PFSK-1 (cell line): ENCODE data around the gene CCDC47.
A peak's percentile ranks its signal among the peaks of the same experiment; 100 is the strongest.

ENCODE experiments used
- FOXP2 ChIP-seq: optimal IDR thresholded peaks from 2 replicates; pipeline ENCODE3; 2011; ENCODE audit warnings: borderline replicate concordance, control low read depth, inconsistent platforms; ENCODE audit not compliant: insufficient read depth; ENCODE audit errors: extremely low read length, extremely low read depth
- POLR2AphosphoS5 ChIP-seq: IDR thresholded peaks from 2 replicates; pipeline ENCODE4 v1.6.1; 2012; ENCODE audit warnings: low read depth, mild to moderate bottlenecking, control low read depth, low read length, moderate library complexity
- SIN3A ChIP-seq: IDR thresholded peaks from 2 replicates; pipeline ENCODE4 v1.6.1; 2012; ENCODE audit warnings: mild to moderate bottlenecking, low read length, moderate library complexity, borderline replicate concordance; ENCODE audit not compliant: insufficient read depth
- TAF1 ChIP-seq: IDR thresholded peaks from 2 replicates; pipeline ENCODE4 v1.6.1; 2012; ENCODE audit warnings: low read length, control low read depth, borderline replicate concordance; ENCODE audit not compliant: insufficient read depth
- TF ChIP-seq, protein P1 (sequence below), 2 experiments: IDR thresholded peaks; 2 replicates each; pipeline versions ENCODE4 v1.6.1 to v1.8.0; 2011 to 2012; ENCODE audit warnings: low read depth in 2 of 2, low read length in 2 of 2, control low read depth in 1 of 2, inconsistent platforms in 1 of 2, mild to moderate bottlenecking in 1 of 2, moderate library complexity in 1 of 2; ENCODE audit not compliant: insufficient read depth in 1 of 2

The CCDC47 gene

DNA sequence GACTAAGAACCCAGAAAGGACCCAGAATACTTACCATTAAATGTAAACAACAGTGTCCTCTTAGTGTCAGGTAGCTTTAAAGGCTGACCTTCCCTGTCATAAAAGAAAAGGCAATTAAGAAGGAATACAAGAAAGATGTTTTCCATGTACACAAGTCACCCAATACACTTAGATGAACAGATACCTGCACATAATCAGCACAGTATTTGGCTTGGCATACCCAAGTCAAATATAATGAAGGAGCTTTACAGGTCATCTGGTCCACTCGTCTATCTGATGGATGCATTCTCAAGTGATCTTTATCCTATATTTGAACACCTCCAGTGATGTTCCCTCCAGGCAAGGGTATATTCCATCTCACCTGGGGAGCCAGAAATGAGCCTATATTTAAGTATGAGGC lies 20.7 kb downstream of the CCDC47 start:
- TF ChIP-seq FOXP2 (no peak), SIN3A (no peak), POLR2AphosphoS5 (no peak), TAF1 (no peak)
- TF ChIP-seq, protein P1, sequence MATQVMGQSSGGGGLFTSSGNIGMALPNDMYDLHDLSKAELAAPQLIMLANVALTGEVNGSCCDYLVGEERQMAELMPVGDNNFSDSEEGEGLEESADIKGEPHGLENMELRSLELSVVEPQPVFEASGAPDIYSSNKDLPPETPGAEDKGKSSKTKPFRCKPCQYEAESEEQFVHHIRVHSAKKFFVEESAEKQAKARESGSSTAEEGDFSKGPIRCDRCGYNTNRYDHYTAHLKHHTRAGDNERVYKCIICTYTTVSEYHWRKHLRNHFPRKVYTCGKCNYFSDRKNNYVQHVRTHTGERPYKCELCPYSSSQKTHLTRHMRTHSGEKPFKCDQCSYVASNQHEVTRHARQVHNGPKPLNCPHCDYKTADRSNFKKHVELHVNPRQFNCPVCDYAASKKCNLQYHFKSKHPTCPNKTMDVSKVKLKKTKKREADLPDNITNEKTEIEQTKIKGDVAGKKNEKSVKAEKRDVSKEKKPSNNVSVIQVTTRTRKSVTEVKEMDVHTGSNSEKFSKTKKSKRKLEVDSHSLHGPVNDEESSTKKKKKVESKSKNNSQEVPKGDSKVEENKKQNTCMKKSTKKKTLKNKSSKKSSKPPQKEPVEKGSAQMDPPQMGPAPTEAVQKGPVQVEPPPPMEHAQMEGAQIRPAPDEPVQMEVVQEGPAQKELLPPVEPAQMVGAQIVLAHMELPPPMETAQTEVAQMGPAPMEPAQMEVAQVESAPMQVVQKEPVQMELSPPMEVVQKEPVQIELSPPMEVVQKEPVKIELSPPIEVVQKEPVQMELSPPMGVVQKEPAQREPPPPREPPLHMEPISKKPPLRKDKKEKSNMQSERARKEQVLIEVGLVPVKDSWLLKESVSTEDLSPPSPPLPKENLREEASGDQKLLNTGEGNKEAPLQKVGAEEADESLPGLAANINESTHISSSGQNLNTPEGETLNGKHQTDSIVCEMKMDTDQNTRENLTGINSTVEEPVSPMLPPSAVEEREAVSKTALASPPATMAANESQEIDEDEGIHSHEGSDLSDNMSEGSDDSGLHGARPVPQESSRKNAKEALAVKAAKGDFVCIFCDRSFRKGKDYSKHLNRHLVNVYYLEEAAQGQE (IDR thresholded peaks at IDR 0.05; ENCODE audit: insufficient read depth in 1 of 2, low read depth in 2 of 2, low read length in 2 of 2) = no peak

DNA sequence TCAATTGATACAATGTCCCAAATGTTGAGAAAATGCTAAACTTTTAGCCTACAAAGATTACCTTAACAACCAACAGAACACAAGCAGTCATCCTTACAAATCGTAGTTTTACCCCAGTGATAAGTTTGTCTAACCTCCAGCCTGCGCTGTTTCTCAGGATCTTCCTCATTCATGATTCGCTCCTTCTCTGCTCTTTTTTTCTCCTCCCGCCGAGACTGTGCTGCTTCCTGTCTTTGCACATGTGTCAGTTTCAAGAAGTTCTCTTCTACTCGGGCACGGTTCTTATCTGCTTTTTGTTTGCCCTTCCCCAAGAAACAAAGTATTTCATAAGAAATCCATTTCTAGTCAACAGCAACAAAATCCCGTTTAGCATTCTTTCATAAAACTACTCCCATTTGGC lies 21.6 kb downstream of the CCDC47 start:
- TF ChIP-seq TAF1 = no peak
- no peak for TF ChIP-seq POLR2AphosphoS5
- TF ChIP-seq, protein P1 (IDR thresholded peaks at IDR 0.05; ENCODE audit: insufficient read depth in 1 of 2, low read depth in 2 of 2, low read length in 2 of 2) = no peak
- TF ChIP-seq FOXP2 = no peak
- no peak for TF ChIP-seq SIN3A

DNA sequence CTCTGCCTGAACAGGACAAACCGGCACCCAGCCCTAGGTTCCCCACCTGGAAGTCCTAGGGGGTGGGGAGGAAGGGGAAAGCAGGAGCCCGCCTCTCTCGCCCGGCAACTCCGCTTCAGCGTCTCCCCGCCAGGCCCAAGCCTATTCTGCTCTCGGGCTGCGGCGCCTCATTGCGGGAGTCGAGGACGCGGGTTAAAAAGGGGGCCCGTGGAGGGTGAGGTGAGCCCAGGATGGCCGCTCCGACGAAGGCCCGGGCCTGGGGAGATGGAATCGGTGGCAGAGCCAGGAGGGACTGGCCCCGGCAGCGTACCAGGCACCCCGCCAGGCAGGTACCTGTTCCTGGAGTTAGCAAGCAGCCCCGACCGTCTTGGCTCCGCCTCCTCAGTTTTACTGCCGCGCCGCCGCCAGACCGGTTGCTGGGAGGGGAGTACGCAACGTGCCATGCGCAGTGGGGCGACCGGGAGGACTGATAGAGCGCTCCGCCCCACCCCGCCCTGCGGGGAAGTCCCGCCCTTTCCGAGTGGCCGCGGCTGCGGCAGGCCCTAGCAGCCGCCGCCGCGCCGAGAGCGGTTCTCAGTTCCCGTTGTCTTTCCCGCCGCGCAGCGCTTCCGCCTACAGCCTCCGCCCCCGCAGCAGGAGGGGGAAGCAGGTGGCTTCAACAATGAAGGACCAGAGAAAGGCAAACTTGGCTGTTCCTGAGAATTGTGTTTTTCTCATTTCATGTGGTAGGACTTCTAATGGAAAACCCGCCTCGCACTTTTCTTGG lies 31.8 kb downstream of the CCDC47 start, which contains the start of gene STRADA:
Gene STRADA, minus strand, starts transcription at position 392 of the 766 bp plus-strand sequence. CDS start 13,430 bp downstream, outside the sequence.
- TF ChIP-seq POLR2AphosphoS5 (peak; percentile 97), TAF1 (peak; percentile 81; the same call in 1 of the 2 replicates), FOXP2 (peak; percentile 91), SIN3A (peak; percentile 85; the same call in 1 of the 2 replicates)
- TF ChIP-seq, protein P1 (IDR thresholded peaks at IDR 0.05; ENCODE audit: insufficient read depth in 1 of 2, low read depth in 2 of 2, low read length in 2 of 2) = peak in 1 of 2 experiments; percentile 61; a peak in 2 of 4 replicates

DNA sequence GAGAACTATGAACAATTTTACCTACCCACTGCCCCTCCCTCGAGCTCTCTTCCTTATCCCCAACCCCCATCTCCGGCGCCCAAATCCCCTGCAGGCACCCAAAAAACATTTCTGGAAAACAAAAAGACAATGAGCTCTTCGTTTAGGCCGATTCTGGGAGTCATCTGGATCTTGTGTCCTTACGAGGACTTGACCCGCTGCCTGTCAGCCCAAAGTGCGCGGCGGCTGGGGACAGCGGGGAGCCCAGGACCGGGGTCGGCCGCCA lies 32.3 kb downstream of the CCDC47 start:
- TF ChIP-seq, protein P1 (IDR thresholded peaks at IDR 0.05; ENCODE audit: insufficient read depth in 1 of 2, low read depth in 2 of 2, low read length in 2 of 2) = no peak
- TF ChIP-seq TAF1 (no peak), SIN3A (no peak), FOXP2 (no peak), POLR2AphosphoS5 (no peak)
